Liver (tissue), 9 donors: ENCODE data around the gene IKZF3. TPM values are rescaled to one million over a fixed set of nuclear protein-coding genes. Genes with fewer than 3 reads are reported as not detected.

ENCODE experiments used
- DNase-seq: peaks from one replicate; pipeline ENCODE4 v3.0.0-alpha.2; 2017; ENCODE audit warnings: low spot score
- H3K27ac ChIP-seq, 2 donors: one replicate each; pipeline ENCODE4 v1.7.0; 2013; ENCODE audit warnings: inconsistent platforms in 2 of 2, low read length in 2 of 2, control low read depth in 1 of 2, low read depth in 1 of 2, mild to moderate bottlenecking in 1 of 2
- H3K27me3 ChIP-seq, 4 donors: one replicate each; pipeline versions ENCODE4 v1.6.1 to v1.7.0; 2013; ENCODE audit warnings: low read length in 3 of 4, inconsistent platforms in 1 of 4, mild to moderate bottlenecking in 1 of 4, moderate library complexity in 1 of 4; ENCODE audit not compliant: control insufficient read depth in 4 of 4, insufficient read depth in 4 of 4
- H3K36me3 ChIP-seq, 4 donors: one replicate each; pipeline versions ENCODE4 v1.6.1 to v1.7.0; 2013; ENCODE audit warnings: low read length in 3 of 4, mild to moderate bottlenecking in 3 of 4, low read depth in 1 of 4, moderate library complexity in 1 of 4; ENCODE audit not compliant: control insufficient read depth in 4 of 4, insufficient read depth in 3 of 4
- H3K4me1 ChIP-seq, 4 donors: one replicate each; pipeline versions ENCODE4 v1.6.1 to v1.7.0; 2013; ENCODE audit warnings: low read length in 3 of 4, mild to moderate bottlenecking in 3 of 4, moderate library complexity in 1 of 4; ENCODE audit not compliant: control insufficient read depth in 4 of 4, insufficient read depth in 4 of 4
- H3K4me3 ChIP-seq, 3 donors: one replicate each; pipeline versions ENCODE4 v1.6.1 to v1.7.0; 2013; ENCODE audit warnings: low read length in 3 of 3, control low read depth in 1 of 3, low read depth in 1 of 3, mild to moderate bottlenecking in 1 of 3
- H3K9ac ChIP-seq, 2 donors: one replicate each; pipeline ENCODE4 v1.7.0; 2013; ENCODE audit warnings: low read length in 2 of 2, mild to moderate bottlenecking in 2 of 2, moderate library complexity in 2 of 2, control low read depth in 1 of 2, low read depth in 1 of 2
- H3K9me3 ChIP-seq, 4 donors: one replicate each; pipeline versions ENCODE4 v1.6.1 to v1.7.0; 2013; ENCODE audit warnings: low read length in 3 of 4; ENCODE audit not compliant: control insufficient read depth in 4 of 4
- ATF3 ChIP-seq: IDR thresholded peaks from 2 replicates; pipeline ENCODE4 v1.6.1; 2016; ENCODE audit warnings: antibody characterized with exemption
- EGR1 ChIP-seq, 2 donors: IDR thresholded peaks; 2 replicates each; pipeline ENCODE4 v1.6.1; 2016 to 2018; ENCODE audit warnings: antibody characterized with exemption in 2 of 2, low read depth in 2 of 2
- FOXA1 ChIP-seq: IDR thresholded peaks from 2 replicates; pipeline ENCODE4 v1.6.1; 2016; ENCODE audit warnings: antibody characterized with exemption
- FOXA2 ChIP-seq: IDR thresholded peaks from 2 replicates; pipeline ENCODE4 v1.6.1; 2016; ENCODE audit warnings: antibody characterized with exemption
- GABPA ChIP-seq, 2 donors: IDR thresholded peaks in 1 of 2; conservative IDR thresholded peaks in 1 of 2; 2 replicates each; pipeline ENCODE4 v1.6.1; 2016; ENCODE audit warnings: antibody characterized with exemption in 2 of 2, mild to moderate bottlenecking in 1 of 2, moderate library complexity in 1 of 2
- HNF4A ChIP-seq, 2 donors: conservative IDR thresholded peaks; 2 replicates each; pipeline ENCODE4 v1.6.1; 2016; ENCODE audit warnings: antibody characterized with exemption in 2 of 2, mild to moderate bottlenecking in 2 of 2
- HNF4G ChIP-seq: IDR thresholded peaks from 2 replicates; pipeline ENCODE4 v1.6.1; 2016; ENCODE audit warnings: antibody characterized with exemption
- JUND ChIP-seq, 2 donors: IDR thresholded peaks; 2 replicates each; pipeline ENCODE4 v1.6.1; 2016; ENCODE audit warnings: antibody characterized with exemption in 2 of 2
- NR2F2 ChIP-seq: IDR thresholded peaks from 2 replicates; pipeline ENCODE4 v1.6.1; 2016; ENCODE audit warnings: antibody characterized with exemption
- RAD21 ChIP-seq, 2 donors: IDR thresholded peaks; 2 replicates each; pipeline ENCODE4 v1.6.1; 2016; ENCODE audit warnings: antibody characterized with exemption in 2 of 2, mild to moderate bottlenecking in 2 of 2
- REST ChIP-seq: IDR thresholded peaks from 2 replicates; pipeline ENCODE4 v1.6.1; 2016; ENCODE audit warnings: antibody characterized with exemption, mild to moderate bottlenecking
- RXRA ChIP-seq, 2 donors: IDR thresholded peaks; 2 replicates each; pipeline ENCODE4 v1.6.1; 2017 to 2018; ENCODE audit warnings: antibody characterized with exemption in 2 of 2, mild to moderate bottlenecking in 1 of 2
- SP1 ChIP-seq: IDR thresholded peaks from 2 replicates; pipeline ENCODE4 v1.6.1; 2018; ENCODE audit warnings: antibody characterized with exemption, mild to moderate bottlenecking
- TAF1 ChIP-seq: conservative IDR thresholded peaks from 2 replicates; pipeline ENCODE4 v1.6.1; 2016; ENCODE audit warnings: antibody characterized with exemption, mild to moderate bottlenecking
- YY1 ChIP-seq: IDR thresholded peaks from 2 replicates; pipeline ENCODE4 v1.6.1; 2016; ENCODE audit warnings: antibody characterized with exemption, mild to moderate bottlenecking
- WGBS: extraction: QIAGEN DNeasy Blood & Tissue Kit; methylation state at CpG from one replicate; pipeline ENCODE4 v1.1.7; 2013; 5-methylcytosine and 5-hydroxymethylcytosine counted together
- polyA plus RNA-seq, 2 donors: library from polyadenylated mRNA; stranded (reverse) in 1 of 2; unstranded in 1 of 2; fragments of 200-250 nt in 1 of 2; fragments of >200 nt in 1 of 2; fragmentation: Nextera tagmentation in 1 of 2; extraction: Ambion mirVana in 1 of 2; gene quantifications; one replicate each; pipeline versions ENCODE4 v1.2.1 to v1.2.3, GENCODE V29; 2013 to 2015
- total RNA-seq, 2 donors: library from RNA; depleted of rRNA; stranded (reverse); fragments of >200 nt; gene quantifications; one replicate each; pipeline ENCODE4 v1.2.3, GENCODE V29; 2014
- TF ChIP-seq, protein P1 (sequence below): IDR thresholded peaks from 2 replicates; pipeline ENCODE4 v1.6.1; 2016; ENCODE audit warnings: antibody characterized with exemption
- TF ChIP-seq, protein P2 (sequence below): IDR thresholded peaks from 2 replicates; pipeline ENCODE4 v1.6.1; 2016; ENCODE audit warnings: antibody characterized with exemption
- TF ChIP-seq, protein P3 (sequence below): fragments of 150-350 bp; IDR thresholded peaks from 2 replicates; pipeline ENCODE4 v1.5.1; 2017; ENCODE audit warnings: improper control_type of control experiment, low read depth, low read length; ENCODE audit not compliant: missing input control
- donor health status: healthy.
- donor health status: healthy.
- donor health status: healthy.
- donor health status: healthy.
- donor health status: healthy.

The IKZF3 gene
- total and polyA plus RNA-seq, 4 donors = 0.32 to 2.3 (median 0.83) TPM

DNA sequence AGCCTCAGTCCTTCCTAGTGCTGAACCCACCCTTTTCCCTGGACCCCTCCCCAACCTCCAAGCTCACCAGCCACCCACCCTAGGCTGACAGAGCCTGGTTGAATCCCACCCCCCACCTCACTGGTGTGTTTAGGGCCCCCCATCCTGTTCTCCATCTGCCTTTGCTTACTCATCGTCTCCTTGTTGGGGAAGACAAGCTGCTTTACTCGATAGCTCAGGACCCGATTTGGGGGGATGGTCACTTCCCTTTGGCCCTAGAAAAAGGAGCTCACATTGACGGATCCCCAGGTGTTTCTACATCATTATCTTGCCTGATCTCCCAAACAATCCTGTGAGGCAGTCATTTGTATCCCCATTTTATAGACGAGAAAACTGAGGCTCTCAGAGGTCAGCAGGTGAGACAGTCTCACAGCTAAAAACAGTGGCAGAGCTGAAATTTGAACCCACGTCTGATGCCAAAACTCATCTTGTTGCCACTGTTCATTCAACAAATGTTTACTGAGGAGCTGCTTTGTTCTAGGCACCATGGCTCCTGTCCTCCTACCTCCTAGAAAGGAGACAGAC lies 44.8 kb upstream of the IKZF3 start (continued):
- TF ChIP-seq ATF3 (no peak), EGR1 (IDR thresholded peaks at IDR 0.05; ENCODE audit: low read depth in 2 of 2) (no peak), RAD21 (IDR thresholded peaks at IDR 0.05) (no peak), TAF1 (no peak), RXRA (IDR thresholded peaks at IDR 0.05) (no peak), FOXA2 (no peak)
- TF ChIP-seq, protein P1, sequence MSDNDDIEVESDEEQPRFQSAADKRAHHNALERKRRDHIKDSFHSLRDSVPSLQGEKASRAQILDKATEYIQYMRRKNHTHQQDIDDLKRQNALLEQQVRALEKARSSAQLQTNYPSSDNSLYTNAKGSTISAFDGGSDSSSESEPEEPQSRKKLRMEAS = no peak

DNA sequence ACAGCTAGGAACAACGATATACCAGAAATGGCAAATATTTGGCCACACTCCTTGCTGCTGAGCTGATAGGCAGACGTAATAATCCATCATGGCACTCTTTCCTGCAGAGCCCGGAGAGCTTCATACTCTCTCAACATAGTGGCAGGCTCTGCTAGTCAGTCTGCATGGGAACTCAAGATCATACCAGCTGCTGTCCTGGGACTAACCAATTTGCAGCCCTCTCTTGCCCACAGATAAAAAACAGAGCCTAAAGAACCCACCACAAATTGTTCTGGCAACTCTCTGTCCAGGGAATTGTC lies 40.8 kb upstream of the IKZF3 start:
- Histone ChIP-seq H3K27ac (no peak overlapping the region), H3K4me1 (peaks cover 0 to 15% (median 6%) of the 10 kb centered on the region in 4 donors), H3K4me3 (no peak overlapping the region), H3K9me3 (no peaks in the 10 kb centered on the region), H3K36me3 (peaks cover 2 to 25% (median 17%) of the 10 kb centered on the region in 4 donors), H3K27me3 (no peaks in the 10 kb centered on the region), H3K9ac (no peak overlapping the region)
- no peak for DNase-seq
- TF ChIP-seq, protein P1 = no peak
- TF ChIP-seq YY1 = peak; percentile 18
- WGBS = 67% methylated on average over 3 of the region's 3 CpGs

GRCh38 chr17:39903158-39903884 lies 39.2 kb upstream of the IKZF3 start:
- H3K27me3 ChIP-seq = no peaks in the 10 kb centered on the region
- H3K9me3 ChIP-seq = no peaks in the 10 kb centered on the region
- 92% methylated on average over 4 of the region's 4 CpGs for WGBS
- H3K9ac ChIP-seq = no peak overlapping the region
- DNase-seq = no peak
- TF ChIP-seq HNF4A (conservative IDR thresholded peaks at IDR 0.05) (no peak), YY1 (no peak), JUND (IDR thresholded peaks at IDR 0.05) (no peak), RXRA (IDR thresholded peaks at IDR 0.05) (no peak), FOXA1 (no peak), EGR1 (IDR thresholded peaks at IDR 0.05; ENCODE audit: low read depth in 2 of 2) (no peak), ATF3 (no peak), REST (no peak), TAF1 (no peak), RAD21 (IDR thresholded peaks at IDR 0.05) (no peak), FOXA2 (no peak), HNF4G (no peak), GABPA (IDR thresholded peaks at IDR 0.05 in 1 of 2, conservative IDR thresholded peaks at IDR 0.05 in 1 of 2) (no peak), SP1 (no peak), NR2F2 (no peak)
- TF ChIP-seq, protein P2, sequence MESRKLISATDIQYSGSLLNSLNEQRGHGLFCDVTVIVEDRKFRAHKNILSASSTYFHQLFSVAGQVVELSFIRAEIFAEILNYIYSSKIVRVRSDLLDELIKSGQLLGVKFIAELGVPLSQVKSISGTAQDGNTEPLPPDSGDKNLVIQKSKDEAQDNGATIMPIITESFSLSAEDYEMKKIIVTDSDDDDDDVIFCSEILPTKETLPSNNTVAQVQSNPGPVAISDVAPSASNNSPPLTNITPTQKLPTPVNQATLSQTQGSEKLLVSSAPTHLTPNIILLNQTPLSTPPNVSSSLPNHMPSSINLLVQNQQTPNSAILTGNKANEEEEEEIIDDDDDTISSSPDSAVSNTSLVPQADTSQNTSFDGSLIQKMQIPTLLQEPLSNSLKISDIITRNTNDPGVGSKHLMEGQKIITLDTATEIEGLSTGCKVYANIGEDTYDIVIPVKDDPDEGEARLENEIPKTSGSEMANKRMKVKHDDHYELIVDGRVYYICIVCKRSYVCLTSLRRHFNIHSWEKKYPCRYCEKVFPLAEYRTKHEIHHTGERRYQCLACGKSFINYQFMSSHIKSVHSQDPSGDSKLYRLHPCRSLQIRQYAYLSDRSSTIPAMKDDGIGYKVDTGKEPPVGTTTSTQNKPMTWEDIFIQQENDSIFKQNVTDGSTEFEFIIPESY = no peak
- TF ChIP-seq, protein P1 = no peak
- TF ChIP-seq, protein P3, sequence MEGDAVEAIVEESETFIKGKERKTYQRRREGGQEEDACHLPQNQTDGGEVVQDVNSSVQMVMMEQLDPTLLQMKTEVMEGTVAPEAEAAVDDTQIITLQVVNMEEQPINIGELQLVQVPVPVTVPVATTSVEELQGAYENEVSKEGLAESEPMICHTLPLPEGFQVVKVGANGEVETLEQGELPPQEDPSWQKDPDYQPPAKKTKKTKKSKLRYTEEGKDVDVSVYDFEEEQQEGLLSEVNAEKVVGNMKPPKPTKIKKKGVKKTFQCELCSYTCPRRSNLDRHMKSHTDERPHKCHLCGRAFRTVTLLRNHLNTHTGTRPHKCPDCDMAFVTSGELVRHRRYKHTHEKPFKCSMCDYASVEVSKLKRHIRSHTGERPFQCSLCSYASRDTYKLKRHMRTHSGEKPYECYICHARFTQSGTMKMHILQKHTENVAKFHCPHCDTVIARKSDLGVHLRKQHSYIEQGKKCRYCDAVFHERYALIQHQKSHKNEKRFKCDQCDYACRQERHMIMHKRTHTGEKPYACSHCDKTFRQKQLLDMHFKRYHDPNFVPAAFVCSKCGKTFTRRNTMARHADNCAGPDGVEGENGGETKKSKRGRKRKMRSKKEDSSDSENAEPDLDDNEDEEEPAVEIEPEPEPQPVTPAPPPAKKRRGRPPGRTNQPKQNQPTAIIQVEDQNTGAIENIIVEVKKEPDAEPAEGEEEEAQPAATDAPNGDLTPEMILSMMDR = no peak
- no peak overlapping the region for H3K4me3 ChIP-seq
- peaks cover 0 to 15% (median 6%) of the 10 kb centered on the region in 4 donors for H3K4me1 ChIP-seq
- H3K27ac ChIP-seq = no peak overlapping the region
- H3K36me3 ChIP-seq = peaks cover 0 to 20% (median 11%) of the 10 kb centered on the region in 4 donors
